H1 (cell line): ENCODE data around the gene FKRP. TPM values are rescaled to one million over a fixed set of nuclear protein-coding genes. Genes with fewer than 3 reads are reported as not detected.

Source experiments
- CTCF ChIA-PET: fragments of 300-600 bp; sonication (Branson Sonifier 250); formaldehyde crosslinking; loops from one replicate; lab custom pipeline; 2021; ENCODE audit not compliant: partially characterized antibody; lab: Charles Lee
- POLR2A ChIA-PET: fragments of 300-600 bp; sonication (Branson Sonifier 250); formaldehyde crosslinking; loops from one replicate; lab custom pipeline; 2021; ENCODE audit warnings: inconsistent platforms; ENCODE audit not compliant: partially characterized antibody; lab: Charles Lee
- DNase-seq, 2 experiments: peaks; one replicate each; pipeline versions ENCODE4 v3.0.0 to v3.0.0-alpha.2; 2010 to 2022; ENCODE audit warnings: low spot score in 2 of 2, low read depth in 1 of 2, mixed read lengths in 1 of 2
- FAIRE-seq: peaks from 2 replicates; lab custom pipeline; 2011; peaks lifted over from hg19 to GRCh38; lab: Jason Lieb, UNC
- H2AFZ ChIP-seq: 2 replicates; pipeline ENCODE4 v1.8.1; 2012; ENCODE audit warnings: low read length, inconsistent platforms
- H2AK5ac ChIP-seq: 2 replicates; pipeline ENCODE4 v1.6.1; 2013; ENCODE audit warnings: low read depth, low read length
- H2BK120ac ChIP-seq: replicated peaks from 2 replicates; pipeline ENCODE3; 2013; ENCODE audit warnings: low read depth, low read length, inconsistent platforms
- H2BK12ac ChIP-seq: 2 replicates; pipeline ENCODE4 v1.6.1; 2013; ENCODE audit warnings: low read depth, low read length
- H2BK15ac ChIP-seq: 2 replicates; pipeline ENCODE4 v1.6.1; 2013; ENCODE audit warnings: low read length
- H2BK20ac ChIP-seq: 2 replicates; pipeline ENCODE4 v1.6.1; 2013; ENCODE audit warnings: low read length
- H2BK5ac ChIP-seq: 2 replicates; pipeline ENCODE4 v1.6.1; 2013; ENCODE audit warnings: low read depth, low read length
- H3K14ac ChIP-seq: 2 replicates; pipeline ENCODE4 v1.6.1; 2013; ENCODE audit warnings: inconsistent platforms; ENCODE audit not compliant: insufficient read length
- H3K18ac ChIP-seq: 2 replicates; pipeline ENCODE4 v1.6.1; 2013; ENCODE audit warnings: low read length; ENCODE audit errors: extremely low read depth
- H3K23ac ChIP-seq: 2 replicates; pipeline ENCODE4 v1.6.1; 2013; ENCODE audit warnings: inconsistent platforms; ENCODE audit not compliant: insufficient read length
- H3K23me2 ChIP-seq: 2 replicates; pipeline ENCODE4 v1.6.1; 2013; ENCODE audit warnings: low read depth, low read length
- H3K27ac ChIP-seq: 2 replicates; pipeline ENCODE4 v1.6.1; 2011; ENCODE audit warnings: low read depth, low read length, inconsistent platforms
- H3K27me3 ChIP-seq, 4 experiments: replicated peaks in 1 of 4; 1 replicate in 1 of 4; 2 replicates in 3 of 4; pipeline versions ENCODE4 v1.6.1 to v1.8.1; 2011 to 2013; ENCODE audit warnings: low read length in 3 of 4, mild to moderate bottlenecking in 3 of 4, inconsistent platforms in 2 of 4, mixed read lengths in 2 of 4, moderate library complexity in 1 of 4; ENCODE audit not compliant: control insufficient read depth in 3 of 4, insufficient read depth in 3 of 4; ENCODE audit errors: extremely low read depth in 1 of 4
- H3K36me3 ChIP-seq, 4 experiments: 2 replicates each; pipeline versions ENCODE4 v1.6.1 to v1.8.1; 2011 to 2013; ENCODE audit warnings: mild to moderate bottlenecking in 4 of 4, low read length in 3 of 4, moderate library complexity in 2 of 4, control low read depth in 1 of 4, inconsistent platforms in 1 of 4; ENCODE audit not compliant: insufficient read depth in 4 of 4, control insufficient read depth in 2 of 4
- H3K4ac ChIP-seq: replicated peaks from 2 replicates; pipeline ENCODE3; 2013; ENCODE audit warnings: low read length, low read depth, mixed read lengths, inconsistent platforms; ENCODE audit not compliant: insufficient read length
- H3K4me1 ChIP-seq, 4 experiments: replicated peaks in 1 of 4; 1 replicate in 1 of 4; 2 replicates in 3 of 4; pipeline versions ENCODE4 v1.6.1 to v1.8.1; 2011 to 2013; ENCODE audit warnings: low read length in 3 of 4, inconsistent platforms in 2 of 4, mixed read lengths in 1 of 4; ENCODE audit not compliant: insufficient read depth in 4 of 4, control insufficient read depth in 3 of 4
- H3K4me2 ChIP-seq, 2 experiments: 2 replicates each; pipeline versions ENCODE4 v1.6.1 to v1.8.1; 2011 to 2013; ENCODE audit warnings: low read depth in 2 of 2, low read length in 2 of 2, control low read depth in 1 of 2, inconsistent platforms in 1 of 2, mild to moderate bottlenecking in 1 of 2; ENCODE audit not compliant: insufficient read depth in 1 of 2
- H3K4me3 ChIP-seq, 4 experiments: fragments of 200-600, 300-600 bp in 1 of 4; sonication (generic), shearing (Covaris generic), sonication (Bioruptor Twin) in 1 of 4; 2 replicates each; pipeline versions ENCODE4 v1.5.1 to v1.8.1; 2011 to 2016; ENCODE audit warnings: low read length in 4 of 4, low read depth in 3 of 4, control low read depth in 2 of 4, inconsistent platforms in 2 of 4, mild to moderate bottlenecking in 2 of 4, mixed read lengths in 1 of 4, moderate library complexity in 1 of 4; ENCODE audit not compliant: insufficient read depth in 2 of 4; ENCODE audit errors: extremely low read depth in 1 of 4
- H3K56ac ChIP-seq: replicated peaks from 2 replicates; pipeline ENCODE3; 2013; ENCODE audit warnings: low read depth, mild to moderate bottlenecking, mixed read lengths, low read length, inconsistent platforms; ENCODE audit not compliant: insufficient read length
- H3K79me1 ChIP-seq: 2 replicates; pipeline ENCODE4 v1.6.1; 2013; ENCODE audit warnings: low read depth, low read length, control low read depth
- H3K79me2 ChIP-seq, 2 experiments: 2 replicates each; pipeline versions ENCODE4 v1.6.1 to v1.8.1; 2012 to 2013; ENCODE audit warnings: low read length in 2 of 2, mild to moderate bottlenecking in 2 of 2, inconsistent platforms in 1 of 2; ENCODE audit not compliant: insufficient read depth in 2 of 2, control insufficient read depth in 1 of 2
- H3K9ac ChIP-seq, 4 experiments: replicated peaks in 1 of 4; 1 replicate in 1 of 4; 2 replicates in 3 of 4; pipeline versions ENCODE4 v1.6.1 to v1.8.1; 2011 to 2013; ENCODE audit warnings: low read depth in 3 of 4, low read length in 3 of 4, control low read depth in 2 of 4, mild to moderate bottlenecking in 2 of 4, moderate library complexity in 2 of 4, inconsistent platforms in 1 of 4; ENCODE audit errors: extremely low read depth in 1 of 4
- H3K9me3 ChIP-seq, 2 experiments: 2 replicates each; pipeline versions ENCODE4 v1.6.1 to v1.8.1; 2012 to 2013; ENCODE audit warnings: mild to moderate bottlenecking in 2 of 2, moderate library complexity in 2 of 2, control low read depth in 1 of 2, inconsistent platforms in 1 of 2, low read depth in 1 of 2, low read length in 1 of 2, mixed read lengths in 1 of 2; ENCODE audit not compliant: insufficient read depth in 2 of 2
- H4K20me1 ChIP-seq, 2 experiments: replicated peaks in 1 of 2; 2 replicates each; pipeline versions ENCODE3 to v1.8.1; 2011 to 2013; ENCODE audit warnings: inconsistent platforms in 2 of 2, low read length in 2 of 2, mild to moderate bottlenecking in 1 of 2; ENCODE audit not compliant: insufficient read depth in 2 of 2, control insufficient read depth in 1 of 2
- H4K5ac ChIP-seq: 2 replicates; pipeline ENCODE4 v1.6.1; 2013; ENCODE audit warnings: low read length, low read depth, mixed read lengths, inconsistent platforms; ENCODE audit not compliant: insufficient read length
- H4K8ac ChIP-seq: 2 replicates; pipeline ENCODE4 v1.8.0; 2013; ENCODE audit warnings: mild to moderate bottlenecking, moderate library complexity, low read length, inconsistent platforms; ENCODE audit not compliant: insufficient read depth; ENCODE audit errors: extremely low read depth
- H4K91ac ChIP-seq: replicated peaks from 2 replicates; pipeline ENCODE3; 2013; ENCODE audit warnings: low read length, mixed read lengths, inconsistent platforms; ENCODE audit not compliant: insufficient read length
- BCL11A ChIP-seq, 2 experiments: IDR thresholded peaks; one replicate each; pipeline ENCODE4 v1.6.1; 2011; ENCODE audit warnings: low read depth in 2 of 2, low read length in 2 of 2, mild to moderate bottlenecking in 2 of 2
- BRCA1 ChIP-seq: IDR thresholded peaks from 2 replicates; pipeline ENCODE4 v1.6.1; 2012; ENCODE audit warnings: low read depth, low read length, improper control_type of control experiment
- FOSL1 ChIP-seq: IDR thresholded peaks from 2 replicates; pipeline ENCODE4 v1.6.1; 2011; ENCODE audit warnings: mild to moderate bottlenecking, low read depth, low read length, moderate library complexity; ENCODE audit not compliant: insufficient read depth
- HDAC2 ChIP-seq, 2 experiments: fragments of 300-600 bp in 1 of 2; sonication (generic) in 1 of 2; IDR thresholded peaks; 2 replicates each; pipeline ENCODE4 v1.6.1; 2011 to 2012; ENCODE audit warnings: low read depth in 2 of 2, low read length in 2 of 2, mild to moderate bottlenecking in 2 of 2, moderate library complexity in 2 of 2, borderline replicate concordance in 1 of 2, inconsistent platforms in 1 of 2
- NANOG ChIP-seq: IDR thresholded peaks from 2 replicates; pipeline ENCODE4 v1.6.1; 2011; ENCODE audit warnings: low read length, low read depth, mild to moderate bottlenecking, inconsistent platforms; ENCODE audit not compliant: insufficient read depth, poor library complexity, severe bottlenecking
- NRF1 ChIP-seq: IDR thresholded peaks from 2 replicates; pipeline ENCODE4 v1.6.1; 2011; ENCODE audit warnings: mild to moderate bottlenecking, low read depth, low read length, improper control_type of control experiment
- WGBS, 2 experiments: shearing (Covaris generic) in 1 of 2; methylation state at CpG; one replicate each; pipeline versions ENCODE4 v1.1.6 to v1.1.7; 2013 to 2015; ENCODE audit warnings: low lambda C conversion rate in 2 of 2, mixed read lengths in 2 of 2, inconsistent platforms in 1 of 2, low coverage in 1 of 2, missing lambda C conversion rate in 1 of 2; ENCODE audit not compliant: insufficient replicate concordance in 2 of 2, insufficient coverage in 1 of 2, insufficient read length in 1 of 2; ENCODE audit errors: extremely low coverage in 1 of 2, missing lambda C conversion rate in 1 of 2; 5-methylcytosine and 5-hydroxymethylcytosine counted together
- polyA plus RNA-seq, 7 experiments: library from polyadenylated mRNA; depleted of rRNA in 3 of 7; stranded (reverse) in 5 of 7; unstranded in 2 of 7; fragments of >200 nt in 5 of 7; fragments of 200-250 nt in 2 of 7; gene quantifications; 1 replicate in 5 of 7; 2 replicates in 1 of 7; 4 replicates in 1 of 7; pipeline versions ENCODE4 v1.2.1 to v1.2.3, GENCODE V29; 2011 to 2013; ENCODE audit warnings: missing spikeins in 2 of 7, mixed read lengths in 2 of 7
- total RNA-seq: library from RNA; stranded (reverse); fragmentation: NEBNext Ultra II Directional; extraction: Animal tissue kit (Norgen Biotek cat#: 25700); gene quantifications from 2 replicates; pipeline ENCODE4 v1.2.1, GENCODE V29; 2021

Gene FKRP
- total and polyA plus RNA-seq, 2 of the 8 experiments (the other 6 are each of a cell fraction or from before 2014, with no cell fraction given): 17.1 to 24.4 TPM

DNA sequence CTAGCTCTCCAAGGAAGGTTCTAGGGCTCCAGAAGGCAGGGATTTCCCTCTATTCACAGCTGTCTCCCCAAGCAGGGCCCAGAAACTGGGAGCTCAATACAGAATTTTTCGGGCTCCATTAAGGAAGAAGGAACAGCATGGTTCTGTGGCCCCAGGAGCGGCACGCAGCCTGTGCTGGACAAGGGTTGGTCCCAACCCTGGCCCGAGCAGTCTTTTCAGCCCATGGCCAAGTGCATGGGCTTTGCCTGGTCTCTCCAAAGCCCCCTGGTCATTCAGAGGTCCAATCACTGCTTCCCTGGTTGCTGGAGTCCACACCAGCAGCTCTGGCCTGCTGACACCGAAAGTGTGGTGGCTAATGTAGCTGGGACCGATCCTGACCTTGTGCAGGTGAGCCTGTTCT lies 22.4 kb upstream of the FKRP start:
- no peak overlapping the region for H4K8ac ChIP-seq
- no peak overlapping the region for H2BK15ac ChIP-seq
- no peaks in the 10 kb centered on the region for H3K23me2 ChIP-seq
- no peak overlapping the region for H3K9ac ChIP-seq
- peaks cover 23 to 77% (median 60%) of the 10 kb centered on the region in 4 experiments for H3K36me3 ChIP-seq
- WGBS, 2 experiments: 92% methylated on average over 6 of the region's 6 CpGs; no CpG with 5 or more reads in 1 of the 2 experiments
- no peak overlapping the region for H2BK5ac ChIP-seq
- no peak overlapping the region for H3K23ac ChIP-seq
- POLR2A ChIA-PET: interaction anchor here (0.8 to 1.8 kb wide), 5 partner anchors 10 to 64 kb away, joined by 3 to 4 read pairs (median 4); no protein-coding TSS in a partner anchor
- H2BK12ac ChIP-seq: no peak overlapping the region
- no peak overlapping the region for H3K4ac ChIP-seq
- H4K5ac ChIP-seq: no peak overlapping the region
- TF ChIP-seq BCL11A (IDR thresholded peaks at IDR 0.05; ENCODE audit: low read depth in 2 of 2, low read length in 2 of 2): no peak
- TF ChIP-seq HDAC2 (IDR thresholded peaks at IDR 0.05; ENCODE audit: borderline replicate concordance in 1 of 2, low read depth in 2 of 2, low read length in 2 of 2): no peak
- TF ChIP-seq FOSL1: no peak
- TF ChIP-seq BRCA1: no peak
- TF ChIP-seq NRF1: no peak
- TF ChIP-seq NANOG: no peak
- no peak overlapping the region for H3K14ac ChIP-seq
- H3K56ac ChIP-seq: no peak overlapping the region
- peaks cover 0 to 3% (median 0%) of the 10 kb centered on the region in 4 experiments; a peak in 5 of 7 replicates for H3K4me1 ChIP-seq
- no peak overlapping the region for H3K18ac ChIP-seq
- no peak overlapping the region for H2BK20ac ChIP-seq
- peaks cover 5% of the 10 kb centered on the region; the same call in 1 of the 2 replicates for H3K79me1 ChIP-seq
- FAIRE-seq: no peak
- no peak overlapping the region for H2AFZ ChIP-seq
- H2BK120ac ChIP-seq: no peak overlapping the region
- H2AK5ac ChIP-seq: no peak overlapping the region
- no peak for DNase-seq
- H4K20me1 ChIP-seq: peaks cover 16 to 39% of the 10 kb centered on the region in 2 experiments
- peaks cover 0 to 3% of the 10 kb centered on the region in 2 experiments; a peak in 1 of 4 replicates for H3K79me2 ChIP-seq
- H3K27ac ChIP-seq: no peak overlapping the region
- H4K91ac ChIP-seq: no peak overlapping the region
- no peaks in the 10 kb centered on the region for H3K27me3 ChIP-seq
- CTCF ChIA-PET: interaction anchor here (0.6 to 15.8 kb wide), 8 partner anchors 12 to 878 kb away, joined by 3 to 188 read pairs (median 4); no protein-coding TSS in a partner anchor
- H3K9me3 ChIP-seq: no peaks in the 10 kb centered on the region
- no peak overlapping the region for H3K4me2 ChIP-seq
- H3K4me3 ChIP-seq: no peak overlapping the region
